AG10803 (cell line): ENCODE data around the gene CHM.
A peak's percentile ranks its signal among the peaks of the same experiment; 100 is the strongest.
"Not testable (repeated sequence)": the region's sequence is repeated elsewhere in the genome, so short reads cannot be mapped to it uniquely, and the experiment has no call there.

Experiments used
- DNase-seq: peaks from one replicate; pipeline ENCODE4 v3.0.0; 2010; ENCODE audit warnings: low read depth
- H3K4me3 ChIP-seq: 2 replicates; pipeline ENCODE4 v1.5.1; 2011; ENCODE audit warnings: mild to moderate bottlenecking, low read length, control low read depth
- TF ChIP-seq, protein P1 (sequence below): conservative IDR thresholded peaks from 2 replicates; pipeline ENCODE4 v1.5.1; 2011; ENCODE audit warnings: mild to moderate bottlenecking, low read length, control low read depth, inconsistent platforms

CHM gene

DNA sequence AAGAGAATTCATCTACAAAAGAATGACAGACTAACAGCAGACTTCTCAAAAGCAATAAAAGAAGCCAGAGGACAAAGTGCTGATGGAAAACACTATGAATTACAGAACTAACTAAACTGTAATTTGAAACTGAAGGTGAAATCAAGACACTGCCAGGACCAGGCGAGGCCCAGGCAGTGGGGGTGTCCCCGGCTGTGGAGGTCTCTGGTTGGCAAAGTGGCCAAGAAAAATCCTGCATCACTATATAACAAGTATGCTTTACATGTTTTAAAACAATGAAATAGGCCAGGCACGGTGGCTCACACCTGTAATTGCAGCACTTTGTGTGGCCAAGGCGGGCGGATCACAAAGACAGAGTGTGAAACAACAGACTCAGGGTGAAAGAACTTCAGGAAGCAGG is 32.9 kb downstream of the CHM start:
- TF ChIP-seq, protein P1, sequence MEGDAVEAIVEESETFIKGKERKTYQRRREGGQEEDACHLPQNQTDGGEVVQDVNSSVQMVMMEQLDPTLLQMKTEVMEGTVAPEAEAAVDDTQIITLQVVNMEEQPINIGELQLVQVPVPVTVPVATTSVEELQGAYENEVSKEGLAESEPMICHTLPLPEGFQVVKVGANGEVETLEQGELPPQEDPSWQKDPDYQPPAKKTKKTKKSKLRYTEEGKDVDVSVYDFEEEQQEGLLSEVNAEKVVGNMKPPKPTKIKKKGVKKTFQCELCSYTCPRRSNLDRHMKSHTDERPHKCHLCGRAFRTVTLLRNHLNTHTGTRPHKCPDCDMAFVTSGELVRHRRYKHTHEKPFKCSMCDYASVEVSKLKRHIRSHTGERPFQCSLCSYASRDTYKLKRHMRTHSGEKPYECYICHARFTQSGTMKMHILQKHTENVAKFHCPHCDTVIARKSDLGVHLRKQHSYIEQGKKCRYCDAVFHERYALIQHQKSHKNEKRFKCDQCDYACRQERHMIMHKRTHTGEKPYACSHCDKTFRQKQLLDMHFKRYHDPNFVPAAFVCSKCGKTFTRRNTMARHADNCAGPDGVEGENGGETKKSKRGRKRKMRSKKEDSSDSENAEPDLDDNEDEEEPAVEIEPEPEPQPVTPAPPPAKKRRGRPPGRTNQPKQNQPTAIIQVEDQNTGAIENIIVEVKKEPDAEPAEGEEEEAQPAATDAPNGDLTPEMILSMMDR: no peak
- H3K4me3 ChIP-seq: no peak overlapping the region
- DNase-seq: no peak

DNA sequence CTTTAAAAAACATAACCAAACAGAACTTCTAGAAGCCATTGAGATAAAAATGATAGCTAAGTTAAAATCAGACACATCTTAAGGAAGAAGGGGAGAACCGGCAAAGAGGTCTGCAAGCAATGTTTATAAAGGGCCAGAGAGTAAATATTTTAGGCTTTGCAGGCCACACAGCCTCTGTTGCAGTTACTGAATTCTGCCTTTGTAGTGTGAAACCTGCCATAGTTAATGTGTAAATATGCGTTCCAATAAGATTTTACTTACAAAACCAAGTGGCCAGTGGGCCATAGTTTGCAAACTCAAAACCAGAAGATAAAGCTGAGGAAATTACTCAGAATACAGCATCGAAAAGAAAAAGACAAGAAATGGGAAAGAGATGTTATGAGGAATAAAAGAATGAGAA is 33.6 kb downstream of the CHM start:
- TF ChIP-seq, protein P1: no peak
- no peak overlapping the region for H3K4me3 ChIP-seq
- DNase-seq: no peak

DNA sequence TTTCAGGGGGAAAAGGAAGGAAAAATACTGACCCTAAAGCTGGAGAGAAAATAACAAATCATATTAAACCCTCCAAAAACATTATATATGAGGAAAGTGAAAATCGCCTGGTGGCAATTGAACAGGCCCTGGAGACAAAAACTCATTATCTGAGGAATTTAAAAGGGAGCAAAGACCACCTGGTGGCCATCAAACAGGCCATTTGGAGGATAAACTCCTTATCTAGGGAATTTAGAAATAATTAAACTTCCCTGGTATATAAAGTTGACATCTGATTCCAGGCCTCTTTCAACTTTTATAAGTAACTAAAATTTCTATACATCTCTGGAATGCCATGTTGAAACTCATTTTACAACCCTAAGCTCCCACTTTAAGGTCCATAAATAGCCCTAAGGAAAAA is 35.2 kb downstream of the CHM start:
- no peak overlapping the region for H3K4me3 ChIP-seq
- DNase-seq: no peak
- TF ChIP-seq, protein P1: no peak

DNA sequence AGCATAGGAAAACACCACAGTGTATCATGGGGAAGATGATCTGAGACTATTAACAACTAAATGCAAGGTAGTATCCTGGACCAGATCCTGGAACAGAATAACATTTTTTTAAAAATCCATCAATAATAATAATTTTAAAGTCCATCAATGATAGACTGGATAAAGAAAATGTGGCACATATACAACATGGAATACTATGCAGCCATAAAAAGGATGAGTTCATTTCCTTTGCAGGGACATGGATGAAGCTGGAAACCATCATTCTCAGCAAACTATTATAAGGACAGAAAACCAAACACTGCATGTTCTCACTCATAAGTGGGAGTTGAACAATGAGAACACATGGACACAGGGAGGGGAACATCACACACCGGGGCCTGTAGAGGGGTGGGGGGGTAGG is 37.6 kb downstream of the CHM start:
- not testable (repeated sequence) for H3K4me3 ChIP-seq, DNase-seq

DNA sequence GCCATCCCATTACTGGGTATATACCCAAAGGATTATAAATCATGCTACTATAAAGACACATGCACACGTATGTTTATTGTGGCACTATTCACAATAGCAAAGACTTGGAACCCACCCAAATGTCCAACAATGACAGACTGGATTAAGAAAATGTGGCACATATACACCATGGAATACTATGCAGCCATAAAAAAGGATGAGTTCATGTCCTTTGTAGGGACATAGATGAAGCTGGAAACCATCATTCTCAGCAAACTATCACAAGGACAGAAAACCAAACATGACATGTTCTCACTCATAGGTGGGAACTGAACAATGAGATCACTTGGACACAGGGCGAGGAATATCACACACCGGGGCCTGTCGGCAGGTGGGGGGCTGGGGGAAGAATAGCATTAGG is 39.5 kb downstream of the CHM start:
- DNase-seq, H3K4me3 ChIP-seq: not testable (repeated sequence)

DNA sequence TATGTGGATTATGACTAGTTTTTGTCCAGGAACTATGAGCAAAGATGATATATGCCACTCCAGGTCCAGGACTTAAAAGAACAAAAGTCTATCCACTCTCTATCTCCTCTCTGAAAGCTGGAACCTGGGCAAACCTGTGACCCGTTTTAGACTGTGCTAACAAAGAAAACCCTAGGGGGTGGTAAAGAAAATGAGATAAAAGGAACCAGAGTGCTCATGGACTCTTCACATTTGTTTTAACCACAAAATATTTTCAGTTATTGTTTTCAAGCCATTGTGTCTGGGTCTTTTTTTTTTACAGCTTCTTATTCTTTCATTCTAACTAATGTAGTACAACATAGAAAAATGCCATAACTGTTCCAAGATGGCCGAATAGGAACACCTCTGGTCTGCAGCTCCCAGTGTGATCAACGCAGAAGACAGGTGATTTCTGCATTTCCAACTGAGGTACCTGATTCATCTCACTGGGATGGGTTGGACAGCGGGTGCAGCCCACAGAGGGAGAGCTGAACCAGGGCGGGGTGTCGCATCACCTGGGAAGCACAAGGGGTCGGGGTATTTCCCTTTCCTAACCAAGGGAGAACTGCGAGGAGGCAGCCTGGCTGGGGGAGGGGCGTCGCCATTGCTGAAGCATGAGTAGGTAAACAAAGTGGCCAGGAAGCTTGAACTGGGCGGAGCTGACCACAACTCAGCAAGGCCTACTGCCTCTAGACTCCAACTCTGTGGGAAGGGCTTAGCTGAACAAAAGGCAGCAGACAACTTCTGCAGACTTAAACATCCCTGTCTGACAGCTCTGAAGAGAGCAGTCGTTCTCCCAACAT is 45.1 kb downstream of the CHM start:
- H3K4me3 ChIP-seq: no peak overlapping the region
- DNase-seq: peak; percentile 13
- TF ChIP-seq, protein P1: no peak

DNA sequence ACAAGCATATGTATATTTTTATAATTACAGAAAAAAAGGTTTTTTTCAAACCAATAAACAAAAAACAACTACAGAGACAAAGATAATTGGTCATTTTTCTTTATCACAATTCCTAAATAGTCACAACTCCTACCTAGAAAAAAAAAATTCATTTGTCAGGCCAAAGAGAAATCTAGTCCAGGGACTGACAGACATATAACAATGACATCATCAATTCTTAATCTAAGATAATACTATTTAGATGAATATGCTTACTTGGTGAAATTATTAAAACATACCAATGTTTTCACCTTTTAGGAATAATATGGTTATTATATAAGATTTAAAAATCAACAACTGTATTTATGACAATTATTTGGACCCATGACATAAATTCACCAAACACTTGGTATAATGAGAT is 48.4 kb downstream of the CHM start:
- no peak for DNase-seq
- H3K4me3 ChIP-seq: no peak overlapping the region
- TF ChIP-seq, protein P1: no peak

DNA sequence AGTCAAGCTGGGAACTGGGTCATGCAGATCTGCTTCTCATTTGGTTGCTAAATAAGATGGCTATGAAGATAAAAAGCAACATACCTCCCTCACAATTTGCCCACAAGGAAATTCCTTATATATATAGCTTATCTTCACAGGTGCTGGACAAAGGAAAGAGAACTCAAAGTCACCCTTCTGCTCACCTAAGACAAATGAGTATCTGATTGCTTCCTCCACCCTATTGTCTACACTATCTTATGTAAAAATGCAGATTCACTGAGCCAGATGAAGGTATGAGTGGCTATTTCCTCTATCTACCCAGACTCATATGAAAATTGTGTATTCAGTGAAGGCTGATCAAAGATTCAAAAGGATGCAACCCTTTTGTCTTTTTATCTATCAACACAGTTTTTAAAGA is 50.8 kb downstream of the CHM start:
- DNase-seq: no peak
- no peak overlapping the region for H3K4me3 ChIP-seq
- TF ChIP-seq, protein P1: no peak
